Measurements from ENCODE around the gene NKX1-1. TPM values are rescaled to one million over a fixed set of nuclear protein-coding genes. Genes with fewer than 3 reads are reported as not detected.
A peak's percentile ranks its signal among the peaks of the same experiment; 100 is the strongest.

The NKX1-1 gene
- total and polyA plus RNA-seq, 9 of the 15 experiments (the other 6 are each of a cell fraction or from before 2014, with no cell fraction given): not detected

GRCh38 chr4:1410491-1411325 is 4.5 kb upstream of the NKX1-1 start (continued):
- TF ChIP-seq MIER1 (IDR thresholded peaks at IDR 0.05; ENCODE audit: low read depth): peak; percentile 99
- peak; percentile 100 for TF ChIP-seq E2F1 (CRISPR knock-in tag; IDR thresholded peaks at IDR 0.05)
- TF ChIP-seq AFF4 (CRISPR knock-in tag; IDR thresholded peaks at IDR 0.05): peak; percentile 100
- TF ChIP-seq SMAD4 (CRISPR knock-in tag; conservative IDR thresholded peaks at IDR 0.05): peak; percentile 93
- peak; percentile 95 for TF ChIP-seq SP1 (CRISPR knock-in tag; IDR thresholded peaks at IDR 0.05)
- peak in 1 of 2 experiments; percentile 98; a peak in 2 of 4 replicates for TF ChIP-seq SRF (CRISPR knock-in tag; IDR thresholded peaks at IDR 0.05)
- peak; percentile 90 for TF ChIP-seq HDAC8 (tag; IDR thresholded peaks at IDR 0.05)
- TF ChIP-seq ZBTB12 (CRISPR knock-in tag; IDR thresholded peaks at IDR 0.05): no peak
- TF ChIP-seq ZNF24 (IDR thresholded peaks at IDR 0.05): peak; percentile 86; the same call in 1 of the 2 replicates
- TF ChIP-seq SREBF2 (CRISPR knock-in tag; IDR thresholded peaks at IDR 0.05): peak; percentile 100
- TF ChIP-seq ZNF263 (CRISPR knock-in tag; IDR thresholded peaks at IDR 0.05; ENCODE audit: borderline replicate concordance): peak; percentile 97
- TF ChIP-seq SMAD3 (CRISPR knock-in tag; conservative IDR thresholded peaks at IDR 0.05): peak; percentile 84; the same call in 1 of the 2 replicates
- no peak; the same call in 1 of the 2 replicates for TF ChIP-seq ARID3B (CRISPR knock-in tag; IDR thresholded peaks at IDR 0.05; ENCODE audit: borderline replicate concordance)
- TF ChIP-seq ZFPM2 (CRISPR knock-in tag; IDR thresholded peaks at IDR 0.05): peak; percentile 83; the same call in 1 of the 2 replicates
- TF ChIP-seq PBX2 (CRISPR knock-in tag; IDR thresholded peaks at IDR 0.05; ENCODE audit: low read depth): peak; percentile 94
- TF ChIP-seq PBX2 (tag; conservative IDR thresholded peaks at IDR 0.05; ENCODE audit: low read depth): no peak

Data from K562 (cell line).